Measurements from ENCODE around the gene NR2F1-AS1.

- TF ChIP-seq CREB5 (CRISPR knock-in tag; IDR thresholded peaks at IDR 0.05; ENCODE audit: low read depth) (no peak), PPARA (CRISPR knock-in tag; IDR thresholded peaks at IDR 0.05; ENCODE audit: borderline replicate concordance) (no peak), ZNF8 (CRISPR knock-in tag; IDR thresholded peaks at IDR 0.05) (no peak), GLIS3 (CRISPR knock-in tag; IDR thresholded peaks at IDR 0.05) (no peak), RARB (CRISPR knock-in tag; IDR thresholded peaks at IDR 0.05) (no peak), BACH2 (CRISPR knock-in tag; IDR thresholded peaks at IDR 0.05; ENCODE audit: borderline replicate concordance) (no peak), CSDC2 (CRISPR knock-in tag; IDR thresholded peaks at IDR 0.05) (no peak), SNAI2 (CRISPR knock-in tag; IDR thresholded peaks at IDR 0.05) (no peak), CSRNP3 (CRISPR knock-in tag; IDR thresholded peaks at IDR 0.05) (no peak), TCF4 (CRISPR knock-in tag; IDR thresholded peaks at IDR 0.05; ENCODE audit: borderline replicate concordance) (no peak), PATZ1 (CRISPR knock-in tag; IDR thresholded peaks at IDR 0.05; ENCODE audit: borderline replicate concordance) (no peak), ESRRG (CRISPR knock-in tag; IDR thresholded peaks at IDR 0.05) (no peak), ZNF565 (CRISPR knock-in tag; conservative IDR thresholded peaks at IDR 0.05; ENCODE audit: low read depth) (no peak), ISL1 (CRISPR knock-in tag; IDR thresholded peaks at IDR 0.05) (no peak)
Measured at GRCh38 chr5:93462916-93463315, 118.1 kb downstream of the NR2F1-AS1 start.
